Activated T-cell treated with anti-CD3 and anti-CD28 coated beads for 48 hours (primary cell): ENCODE measurements around the gene SWSAP1.
"Not testable (repeated sequence)": the region's sequence is repeated elsewhere in the genome, so short reads cannot be mapped to it uniquely, and the experiment has no call there.

ENCODE experiments used
- DNase-seq: peaks from one replicate; pipeline ENCODE4 v3.0.0-alpha.2; 2020; ENCODE audit warnings: low read depth

The SWSAP1 gene

GRCh38 chr19:11374433-11375142 is at the start of gene SWSAP1:
TSS of gene SWSAP1 (plus strand) at chr19:11374666. CDS start at chr19:11374681, 15 bp downstream.
- peak; percentile 94 for DNase-seq

GRCh38 chr19:11324748-11325389 is 49.6 kb upstream of the SWSAP1 start:
- no peak for DNase-seq

- no peak for DNase-seq
Measured at GRCh38 chr19:11325544-11325943, 48.9 kb upstream of the SWSAP1 start.

GRCh38 chr19:11330127-11330526 is 44.3 kb upstream of the SWSAP1 start:
- DNase-seq: no peak

GRCh38 chr19:11331502-11331901 is 43.0 kb upstream of the SWSAP1 start:
- DNase-seq: no peak

GRCh38 chr19:11332822-11333221 is 41.6 kb upstream of the SWSAP1 start:
- DNase-seq: no peak

GRCh38 chr19:11333838-11334237 is 40.6 kb upstream of the SWSAP1 start:
- not testable (repeated sequence) for DNase-seq

- DNase-seq: no peak
Measured at GRCh38 chr19:11335449-11336146, 38.9 kb upstream of the SWSAP1 start.

- DNase-seq: no peak
Measured at GRCh38 chr19:11337080-11337479, 37.4 kb upstream of the SWSAP1 start.

GRCh38 chr19:11338121-11338520 is 36.3 kb upstream of the SWSAP1 start:
- DNase-seq: no peak

- DNase-seq: no peak
Measured at GRCh38 chr19:11338569-11339253, 35.8 kb upstream of the SWSAP1 start.

GRCh38 chr19:11339254-11340098 is 35.0 kb upstream of the SWSAP1 start, which contains the start of gene RAB3D:
TSS of gene RAB3D (minus strand) at chr19:11339657. CDS start at chr19:11337399, 2,258 bp downstream.
- peak; percentile 82 for DNase-seq

GRCh38 chr19:11340099-11340467 is 34.4 kb upstream of the SWSAP1 start:
- not testable (repeated sequence) for DNase-seq

- no peak for DNase-seq
Measured at GRCh38 chr19:11342429-11342828, 32.0 kb upstream of the SWSAP1 start.

GRCh38 chr19:11345122-11345803 is 29.2 kb upstream of the SWSAP1 start:
- no peak for DNase-seq

GRCh38 chr19:11346104-11346940 is 28.1 kb upstream of the SWSAP1 start, which contains the start of the genes CCDC159 and TMEM205:
TSS of gene CCDC159 (plus strand) at chr19:11346519. CDS start at chr19:11346607, 88 bp downstream.
TSS of gene TMEM205 (minus strand) at chr19:11346268. CDS start at chr19:11345619, 649 bp downstream.
- peak; percentile 96 for DNase-seq

- DNase-seq: no peak
Measured at GRCh38 chr19:11347546-11348039, 26.9 kb upstream of the SWSAP1 start.

GRCh38 chr19:11349171-11349570 is 25.3 kb upstream of the SWSAP1 start:
- DNase-seq: no peak

GRCh38 chr19:11354102-11354501 is 20.4 kb upstream of the SWSAP1 start:
- not testable (repeated sequence) for DNase-seq
